BLaER1 treated with 17β-estradiol and CSF1 and Interleukin-3, amounts not matched to agents 10 nM and 100 nM (cell line): Measurements from ENCODE around the gene UBL5.
A peak's percentile ranks its signal among the peaks of the same experiment; 100 is the strongest.
"Not testable (repeated sequence)": the region's sequence is repeated elsewhere in the genome, so short reads cannot be mapped to it uniquely, and the experiment has no call there.

Experiments
- H3K27ac ChIP-seq, 11 experiments: shearing (Covaris generic); formaldehyde crosslinking; 2 replicates each; pipeline ENCODE4 v1.8.1; 2022
- H3K27me3 ChIP-seq, 11 experiments: shearing (Covaris generic); formaldehyde crosslinking; 2 replicates each; pipeline ENCODE4 v1.8.1; 2022
- H3K36me3 ChIP-seq, 11 experiments: shearing (Covaris generic); formaldehyde crosslinking; 2 replicates each; pipeline ENCODE4 v1.8.1; 2022
- H3K4me1 ChIP-seq, 10 experiments: shearing (Covaris generic); formaldehyde crosslinking; 2 replicates each; pipeline ENCODE4 v1.8.1; 2022
- H3K4me2 ChIP-seq, 11 experiments: shearing (Covaris generic); formaldehyde crosslinking; 2 replicates each; pipeline ENCODE4 v1.8.1; 2022
- H3K4me3 ChIP-seq, 10 experiments: shearing (Covaris generic); formaldehyde crosslinking; 2 replicates each; pipeline ENCODE4 v1.8.1; 2022
- H3K9ac ChIP-seq, 11 experiments: shearing (Covaris generic); formaldehyde crosslinking; 2 replicates each; pipeline ENCODE4 v1.8.1; 2022
- H3K9me3 ChIP-seq, 11 experiments: shearing (Covaris generic); formaldehyde crosslinking; replicated peaks in 1 of 11; 2 replicates each; pipeline ENCODE4 v1.8.1; 2022
- H4K20me1 ChIP-seq, 11 experiments: shearing (Covaris generic); formaldehyde crosslinking; 2 replicates each; pipeline ENCODE4 v1.8.1; 2022
- Cebpa-rat ChIP-seq, 11 experiments: shearing (Covaris generic); IDR thresholded peaks; 2 replicates each; pipeline ENCODE4 v1.8.1; 2022

Gene UBL5

DNA sequence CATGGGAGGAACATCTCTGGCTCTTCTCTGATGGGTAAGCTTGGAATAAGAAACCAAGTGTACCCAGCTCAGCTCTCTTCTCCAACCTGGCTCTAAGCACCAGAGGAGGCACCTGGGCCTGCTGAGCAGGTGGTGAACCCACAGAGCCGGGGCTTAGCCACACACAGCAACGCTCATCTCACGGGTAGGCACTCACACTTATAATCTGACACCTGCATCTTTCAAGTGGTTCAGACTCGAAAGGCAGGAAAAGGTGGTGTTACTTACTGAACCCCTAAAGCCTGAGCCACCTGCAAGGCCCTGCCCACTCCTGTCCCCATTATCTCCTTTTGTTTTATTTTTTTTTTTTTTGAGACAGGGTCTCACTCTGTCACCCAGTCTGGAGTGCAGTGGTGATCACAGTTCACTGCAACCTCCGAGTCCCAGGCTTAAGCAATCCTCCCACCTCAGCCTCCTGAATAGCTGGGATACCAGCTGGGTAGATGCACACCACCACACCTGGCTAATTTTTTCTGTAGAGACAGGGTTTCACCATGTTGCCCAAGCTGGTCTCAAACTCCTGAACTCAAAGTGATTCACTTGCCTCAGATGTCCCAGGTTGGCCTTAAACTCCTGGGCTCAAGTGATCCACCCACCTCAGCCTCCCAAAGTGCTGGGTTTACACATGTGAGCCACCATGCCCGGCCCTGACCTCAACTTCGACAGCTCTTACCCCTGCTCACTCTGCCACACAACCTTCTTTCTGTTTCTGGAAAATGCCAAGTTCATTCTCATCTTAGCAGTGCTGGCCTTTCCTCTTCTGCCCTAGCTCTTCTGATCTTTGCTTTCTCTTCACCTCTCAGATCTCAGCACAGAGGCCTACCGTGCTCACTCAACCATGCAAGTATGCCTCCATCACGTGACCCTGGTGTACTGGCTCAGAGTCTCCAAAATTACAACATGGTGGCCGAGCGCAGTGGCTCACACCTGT, 18.6 kb upstream of the UBL5 start:
- H3K36me3 ChIP-seq, result peaks cover 81 to 99% (median 94%) of the 10 kb centered on the region in 11 experiments
- no peak overlapping the region for H3K27ac ChIP-seq
- no peak overlapping the region for H3K4me3 ChIP-seq
- no peak for TF ChIP-seq Cebpa-rat (IDR thresholded peaks at IDR 0.05)
- no peak overlapping the region for H3K9ac ChIP-seq
- H3K27me3 ChIP-seq, result no peaks in the 10 kb centered on the region
- no peaks in the 10 kb centered on the region for H3K4me1 ChIP-seq
- peaks cover 0 to 42% (median 12%) of the 10 kb centered on the region in 11 experiments; a peak in 11 of 22 replicates for H4K20me1 ChIP-seq
- no peak overlapping the region for H3K4me2 ChIP-seq
- peaks cover 0 to 3% (median 1%) of the 10 kb centered on the region in 11 experiments; a peak in 10 of 22 replicates for H3K9me3 ChIP-seq

GRCh38 chr19:9811139-9811538, 16.6 kb upstream of the UBL5 start:
- no peak overlapping the region for H3K27ac ChIP-seq
- no peak overlapping the region for H3K4me3 ChIP-seq

DNA sequence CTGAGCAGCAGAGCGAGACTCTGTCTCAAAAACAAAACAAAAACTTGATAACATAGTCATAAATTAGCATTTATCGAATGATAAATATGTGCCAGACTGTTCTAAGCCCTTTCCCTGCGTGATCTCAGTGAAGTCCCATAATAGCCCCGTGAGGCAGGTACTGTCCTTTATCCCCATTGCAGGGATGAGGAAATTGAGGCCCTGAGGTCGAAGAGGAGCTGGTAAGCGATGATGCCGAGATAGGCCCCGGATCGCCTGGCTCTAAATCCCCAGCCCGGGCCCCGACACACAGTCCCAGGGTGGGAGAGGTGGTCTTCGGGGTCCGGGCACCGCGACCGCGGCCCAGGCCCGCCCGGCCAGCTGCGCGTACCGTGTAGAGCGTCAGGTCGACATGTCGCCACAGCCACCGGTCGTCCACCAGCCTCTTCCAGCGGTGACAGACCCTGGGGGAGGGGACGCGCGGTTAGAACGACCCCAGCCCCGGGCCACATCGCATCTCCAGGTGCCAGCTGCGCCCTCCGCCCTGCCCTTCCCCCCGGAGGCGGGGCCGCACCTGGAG, 9.5 kb upstream of the UBL5 start:
- Histone ChIP-seq H3K4me1 (peaks cover 18 to 30% (median 23%) of the 10 kb centered on the region in 10 experiments), H3K9ac (peak overlapping the region; percentile 88 to 99 (median 95)), H3K27ac (peak overlapping the region; percentile 81 to 98 (median 91)), H3K4me3 (peak overlapping the region; percentile 81 to 100 (median 94)), H3K9me3 (peaks cover 13 to 34% (median 32%) of the 10 kb centered on the region in 11 experiments), H3K36me3 (peaks cover 30 to 50% (median 42%) of the 10 kb centered on the region in 11 experiments), H3K27me3 (no peaks in the 10 kb centered on the region), H4K20me1 (peaks cover 0 to 20% (median 2%) of the 10 kb centered on the region in 11 experiments; a peak in 6 of 22 replicates), H3K4me2 (peak overlapping the region; percentile 83 to 99 (median 94))
- no peak for TF ChIP-seq Cebpa-rat (IDR thresholded peaks at IDR 0.05)

More at GRCh38 chr19:9811139-9811538, 16.6 kb upstream of the UBL5 start:
- Histone ChIP-seq H3K4me1 (no peaks in the 10 kb centered on the region), H4K20me1 (peaks cover 0 to 40% (median 13%) of the 10 kb centered on the region in 11 experiments; a peak in 11 of 22 replicates), H3K9me3 (peaks cover 11 to 23% (median 21%) of the 10 kb centered on the region in 11 experiments), H3K36me3 (peaks cover 86 to 100% (median 97%) of the 10 kb centered on the region in 11 experiments), H3K4me2 (no peak overlapping the region), H3K9ac (no peak overlapping the region), H3K27me3 (no peaks in the 10 kb centered on the region)
- no peak for TF ChIP-seq Cebpa-rat (IDR thresholded peaks at IDR 0.05)

DNA sequence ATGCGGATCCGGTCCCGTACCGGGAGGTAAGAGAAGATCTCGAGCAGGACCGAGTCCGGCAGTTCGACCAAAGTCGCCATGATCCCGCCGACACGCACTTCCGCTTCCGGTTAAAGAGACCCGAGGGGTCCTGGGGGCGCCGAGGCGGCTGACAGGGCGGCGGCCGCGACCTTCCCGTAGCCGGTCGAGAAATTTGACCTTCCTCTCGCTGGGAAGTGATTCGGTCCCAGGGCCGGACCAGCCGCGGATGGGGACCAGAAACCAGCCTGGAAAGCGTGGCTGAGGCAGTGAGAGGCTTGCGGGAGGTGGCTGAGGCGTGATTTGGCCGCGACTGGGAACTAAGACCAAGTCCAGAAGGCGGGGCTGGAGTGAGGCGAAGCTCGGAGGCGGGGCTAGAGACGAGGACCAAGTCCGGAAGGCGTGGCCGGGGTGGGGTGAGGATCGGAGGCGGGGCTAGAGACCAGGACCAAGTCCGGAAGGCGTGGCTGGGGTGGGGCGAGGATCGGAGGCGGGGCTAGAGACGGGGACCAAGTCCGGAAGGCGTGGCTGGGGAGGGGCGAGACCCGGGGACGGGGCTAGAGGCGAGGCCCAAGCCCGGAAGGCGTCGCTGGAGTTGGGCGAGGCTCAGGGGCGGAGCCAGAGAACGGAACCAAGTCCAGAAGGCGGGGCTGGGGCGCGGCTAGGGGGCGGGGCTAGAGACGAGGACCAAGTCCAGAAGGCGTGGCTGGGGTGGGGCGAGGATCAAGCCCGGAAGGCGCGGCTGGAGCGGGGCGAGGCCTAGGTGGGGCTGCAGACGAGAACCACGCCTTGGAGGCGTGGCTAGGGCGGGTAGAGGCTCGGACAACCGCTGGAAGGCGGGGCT, 8.8 kb upstream of the UBL5 start, which contains the start of gene FBXL12:
FBXL12 (minus strand) TSS at position 346 of the 862 bp plus-strand sequence; CDS start at position 80, 266 bp downstream.
- H3K4me1 ChIP-seq, result peaks cover 21 to 37% (median 30%) of the 10 kb centered on the region in 10 experiments
- peaks cover 0 to 27% (median 7%) of the 10 kb centered on the region in 11 experiments; a peak in 9 of 22 replicates for H4K20me1 ChIP-seq
- H3K36me3 ChIP-seq, result peaks cover 22 to 49% (median 38%) of the 10 kb centered on the region in 11 experiments
- H3K4me2 ChIP-seq, result peak within 1 kb of the TSS; percentile 84 to 99 (median 94)
- peaks cover 13 to 34% (median 32%) of the 10 kb centered on the region in 11 experiments for H3K9me3 ChIP-seq
- H3K27ac ChIP-seq, result peak within 1 kb of the TSS; percentile 81 to 98 (median 91)
- TF ChIP-seq Cebpa-rat (IDR thresholded peaks at IDR 0.05), result no peak
- peak within 1 kb of the TSS; percentile 88 to 99 (median 95) for H3K9ac ChIP-seq
- no peaks in the 10 kb centered on the region for H3K27me3 ChIP-seq
- peak within 1 kb of the TSS; percentile 81 to 100 (median 94) for H3K4me3 ChIP-seq

GRCh38 chr19:9819596-9819909, 8.2 kb upstream of the UBL5 start:
- Histone ChIP-seq H4K20me1 (peaks cover 0 to 33% (median 9%) of the 10 kb centered on the region in 11 experiments; a peak in 10 of 22 replicates), H3K4me3 (peak overlapping the region; percentile 37 to 63 (median 54); a peak in 18 of 20 replicates), H3K4me2 (peak overlapping the region; percentile 47 to 84 (median 78)), H3K4me1 (peaks cover 21 to 41% (median 34%) of the 10 kb centered on the region in 10 experiments), H3K27me3 (no peaks in the 10 kb centered on the region), H3K36me3 (peaks cover 19 to 49% (median 38%) of the 10 kb centered on the region in 11 experiments), H3K9me3 (peaks cover 13 to 29% (median 27%) of the 10 kb centered on the region in 11 experiments), H3K27ac (peak overlapping the region in 9 of 11 experiments; percentile 15 to 61 (median 45); a peak in 15 of 22 replicates), H3K9ac (peak overlapping the region in 8 of 11 experiments; percentile 37 to 73 (median 54); a peak in 13 of 22 replicates)
- no peak for TF ChIP-seq Cebpa-rat (IDR thresholded peaks at IDR 0.05)

GRCh38 chr19:9820034-9820433, 7.7 kb upstream of the UBL5 start:
- H3K36me3 ChIP-seq, result peaks cover 17 to 49% (median 36%) of the 10 kb centered on the region in 11 experiments
- H3K27me3 ChIP-seq, result not testable (repeated sequence)
- peaks cover 0 to 38% (median 9%) of the 10 kb centered on the region in 11 experiments; a peak in 10 of 22 replicates for H4K20me1 ChIP-seq
- peaks cover 13 to 24% (median 22%) of the 10 kb centered on the region in 11 experiments for H3K9me3 ChIP-seq
- H3K4me2 ChIP-seq, result peak overlapping the region; percentile 47 to 84 (median 78)
- peak overlapping the region in 9 of 11 experiments; percentile 15 to 61 (median 45); a peak in 15 of 22 replicates for H3K27ac ChIP-seq
- H3K4me3 ChIP-seq, result peak overlapping the region; percentile 37 to 63 (median 54); a peak in 17 of 20 replicates
- H3K4me1 ChIP-seq, result peaks cover 21 to 41% (median 35%) of the 10 kb centered on the region in 10 experiments
- peak overlapping the region in 8 of 11 experiments; percentile 37 to 73 (median 54); a peak in 12 of 22 replicates for H3K9ac ChIP-seq

GRCh38 chr19:9823816-9824215, 3.9 kb upstream of the UBL5 start:
- Histone ChIP-seq H3K36me3 (peaks cover under 1 to 40% (median 14%) of the 10 kb centered on the region in 11 experiments; a peak in 18 of 22 replicates), H3K9me3 (no peaks in the 10 kb centered on the region), H3K4me1 (peaks cover 23 to 47% (median 37%) of the 10 kb centered on the region in 10 experiments), H3K4me2 (peak overlapping the region in 5 of 11 experiments; percentile 7 to 25 (median 15); a peak in 3 of 22 replicates), H3K9ac (peak overlapping the region in 1 of 11 experiments; percentile 22; a peak in 1 of 22 replicates), H3K27me3 (no peaks in the 10 kb centered on the region), H3K4me3 (no peak overlapping the region), H3K27ac (no peak overlapping the region), H4K20me1 (peaks cover 6 to 49% (median 27%) of the 10 kb centered on the region in 11 experiments; a peak in 18 of 22 replicates)
- TF ChIP-seq Cebpa-rat (IDR thresholded peaks at IDR 0.05), result no peak
